Calu3 (cell line): ENCODE measurements around the gene SNX8. TPM values are rescaled to one million over a fixed set of nuclear protein-coding genes. Genes with fewer than 3 reads are reported as not detected.

Source experiments
- BruUV-seq: library from RNA; stranded (reverse); fragments of 400-500 nt; replicated peaks from 2 replicates; lab custom pipeline; 2021; lab: Mats Ljungman, UMichigan
- CTCF ChIA-PET: fragments of 300-600 bp; sonication (Branson Sonifier 250); formaldehyde crosslinking; loops from one replicate; lab custom pipeline; 2022; ENCODE audit warnings: antibody characterized with exemption; lab: Charles Lee
- DNase-seq: peaks from one replicate; pipeline ENCODE4 v3.0.0; 2022
- H3K27ac Mint-ChIP-seq: one replicate; pipeline ENCODE4 v1.8.0; 2022; ENCODE audit warnings: mixed read lengths; ENCODE audit not compliant: unreplicated experiment
- H3K27me3 Mint-ChIP-seq: one replicate; pipeline ENCODE4 v1.8.0; 2022; ENCODE audit warnings: mixed read lengths; ENCODE audit not compliant: unreplicated experiment
- H3K36me3 Mint-ChIP-seq: one replicate; pipeline ENCODE4 v1.8.0; 2022; ENCODE audit warnings: mild to moderate bottlenecking, moderate library complexity, mixed read lengths; ENCODE audit not compliant: insufficient read depth, unreplicated experiment
- H3K4me1 Mint-ChIP-seq: one replicate; pipeline ENCODE4 v1.8.0; 2022; ENCODE audit warnings: mild to moderate bottlenecking, low read depth, mixed read lengths; ENCODE audit not compliant: unreplicated experiment
- H3K4me3 Mint-ChIP-seq: one replicate; pipeline ENCODE4 v1.8.0; 2022; ENCODE audit warnings: mild to moderate bottlenecking, low read depth, moderate library complexity, mixed read lengths; ENCODE audit not compliant: unreplicated experiment
- H3K9me3 Mint-ChIP-seq: one replicate; pipeline ENCODE4 v1.8.0; 2022; ENCODE audit warnings: low read depth, mixed read lengths; ENCODE audit not compliant: unreplicated experiment
- CTCF ChIP-seq: fragments of 200-600 bp; IDR thresholded peaks from one replicate; pipeline ENCODE4 v1.8.0; 2022; ENCODE audit warnings: antibody characterized with exemption; ENCODE audit not compliant: unreplicated experiment
- intact Hi-C: fragments of 100-400 bp; cut with micrococcal nuclease; formaldehyde crosslinking; loops from one replicate; pipeline ENCODE4 v1.10.0; 2022; ENCODE audit not compliant: unreplicated experiment
- total RNA-seq: library from RNA; stranded (reverse); gene quantifications from 2 replicates; pipeline ENCODE4 v1.2.3, GENCODE V29; 2022

Gene SNX8
- total RNA-seq, 1 experiment from 2014 or later = 57.0 TPM

GRCh38 chr7:2280424-2280823, 33.8 kb downstream of the SNX8 start:
- Mint-ChIP-seq H3K36me3 (no peaks in the 10 kb centered on the region), H3K27ac (no peak overlapping the region), H3K27me3 (no peaks in the 10 kb centered on the region), H3K4me3 (no peak overlapping the region), H3K4me1 (no peaks in the 10 kb centered on the region), H3K9me3 (no peaks in the 10 kb centered on the region)
- CTCF ChIA-PET = interaction anchor here (0.7 to 1.1 kb wide), 2 partner anchors 11 to 124 kb away, joined by 5 read pairs; no protein-coding TSS in a partner anchor
- TF ChIP-seq CTCF = no peak
- no peak for DNase-seq
- BruUV-seq = no TSS peak
- intact Hi-C loops = no loop called here

GRCh38 chr7:2279896-2280295, 34.3 kb downstream of the SNX8 start:
- H3K4me3 Mint-ChIP-seq = no peak overlapping the region
- H3K36me3 Mint-ChIP-seq = no peaks in the 10 kb centered on the region
- H3K27me3 Mint-ChIP-seq = no peaks in the 10 kb centered on the region
- no peak for DNase-seq
- no TSS peak for BruUV-seq
- CTCF ChIA-PET = interaction anchor here (0.7 to 1.1 kb wide), 2 partner anchors 12 to 125 kb away, joined by 5 read pairs; no protein-coding TSS in a partner anchor
- no peaks in the 10 kb centered on the region for H3K9me3 Mint-ChIP-seq
- TF ChIP-seq CTCF = no peak
- no peaks in the 10 kb centered on the region for H3K4me1 Mint-ChIP-seq
- intact Hi-C loops = no loop called here
- H3K27ac Mint-ChIP-seq = no peak overlapping the region

GRCh38 chr7:2278026-2278425, 36.2 kb downstream of the SNX8 start:
- Mint-ChIP-seq H3K9me3 (no peaks in the 10 kb centered on the region), H3K4me3 (no peak overlapping the region), H3K27ac (no peak overlapping the region), H3K27me3 (no peaks in the 10 kb centered on the region), H3K4me1 (no peaks in the 10 kb centered on the region), H3K36me3 (no peaks in the 10 kb centered on the region)
- no peak for TF ChIP-seq CTCF
- DNase-seq = no peak
- no TSS peak for BruUV-seq
- CTCF ChIA-PET = no interaction called here
- intact Hi-C loops = no loop called here

- TF ChIP-seq CTCF = no peak
These were observed 38.1 kb downstream of the SNX8 start for GRCh38 chr7:2276107-2276506.

More at GRCh38 chr7:2276107-2276506, 38.1 kb downstream of the SNX8 start:
- H3K4me1 Mint-ChIP-seq = no peaks in the 10 kb centered on the region
- CTCF ChIA-PET = interaction anchor here (0.7 kb wide), 2 partner anchors 16 to 786 kb away, joined by 3 read pairs; no protein-coding TSS in a partner anchor
- BruUV-seq = no TSS peak
- H3K27me3 Mint-ChIP-seq = no peaks in the 10 kb centered on the region
- H3K36me3 Mint-ChIP-seq = peaks cover 7% of the 10 kb centered on the region
- no peaks in the 10 kb centered on the region for H3K9me3 Mint-ChIP-seq
- intact Hi-C loops = no loop called here
- H3K4me3 Mint-ChIP-seq = no peak overlapping the region
- no peak for DNase-seq
- no peak overlapping the region for H3K27ac Mint-ChIP-seq
